Measurements from ENCODE around the gene CACTIN. TPM values are rescaled to one million over a fixed set of nuclear protein-coding genes. Genes with fewer than 3 reads are reported as not detected.

Gene CACTIN
- total RNA-seq, 1 experiment from 2014 or later, result 33.2 TPM

DNA sequence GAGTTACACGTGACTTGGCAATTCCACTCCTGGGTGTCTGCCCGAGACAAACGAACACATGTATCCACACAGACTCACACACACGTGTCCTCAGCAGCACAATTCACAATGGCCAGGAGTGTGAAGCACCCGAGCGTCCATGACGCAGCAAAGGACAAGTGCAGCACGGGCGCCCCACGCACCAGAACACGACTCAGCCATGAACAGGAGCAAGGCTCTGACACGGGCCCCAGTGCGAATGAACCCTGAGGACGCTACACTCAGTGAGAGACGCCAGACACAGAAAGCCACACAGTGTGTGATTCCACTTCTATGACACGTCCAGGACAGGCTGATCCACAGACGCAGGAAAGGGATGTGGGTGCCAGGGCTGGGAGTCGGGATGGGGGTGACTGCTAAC is 37.2 kb upstream of the CACTIN start:
- no peak for DNase-seq (ENCODE audit: low read depth, low spot score)
- Histone ChIP-seq H3K4me2 (ENCODE audit: low read length) (no peak overlapping the region), H3K27me3 (ENCODE audit: insufficient read depth, low read length) (no peaks in the 10 kb centered on the region), H2AFZ (ENCODE audit: low read depth, low read length, poor library complexity, severe bottlenecking) (no peak overlapping the region), H3K4me1 (ENCODE audit: control insufficient read depth in 1 of 2, insufficient read depth in 2 of 2, low read length in 2 of 2) (peaks cover 0 to 8% of the 10 kb centered on the region in 2 experiments; a peak in 1 of 4 replicates), H3K9me2 (ENCODE audit: insufficient read depth) (no peaks in the 10 kb centered on the region), H3K36me3 (ENCODE audit: control insufficient read depth in 1 of 2, insufficient read depth in 2 of 2, low read length in 2 of 2) (peaks cover 9% of the 10 kb centered on the region in 2 experiments; a peak in 3 of 4 replicates), H3K9ac (ENCODE audit: low read length) (no peak overlapping the region), H3K9me3 (ENCODE audit: control insufficient read depth in 1 of 2, insufficient read depth in 1 of 2, low read depth in 1 of 2, low read length in 2 of 2) (no peaks in the 10 kb centered on the region), H3K79me2 (ENCODE audit: insufficient read depth, low read length) (no peaks in the 10 kb centered on the region), H3K27ac (ENCODE audit: low read depth, low read length) (no peak overlapping the region), H4K20me1 (ENCODE audit: insufficient read depth) (no peaks in the 10 kb centered on the region), H3K4me3 (replicated peaks in 1 of 2; ENCODE audit: low read depth in 1 of 2, low read length in 2 of 2) (no peak overlapping the region)
- ATAC-seq, result no peak
- BruUV-seq (replicated peaks), result no TSS peak
- RAD21 ChIA-PET (ENCODE audit: low non-redundant PET in 1 of 2, low total read pairs in 2 of 2, uncharacterized antibody in 2 of 2, unreplicated experiment in 2 of 2), result no interaction called here
- POLR2A ChIA-PET, result no interaction called here
- intact Hi-C loops (cut with micrococcal nuclease), result no loop called here
- no peak for TF ChIP-seq TCF7L2 (IDR thresholded peaks at IDR 0.05; ENCODE audit: borderline replicate concordance, extremely low read depth, insufficient read depth, insufficient read length)
- CTCF ChIA-PET, result no interaction called here

DNA sequence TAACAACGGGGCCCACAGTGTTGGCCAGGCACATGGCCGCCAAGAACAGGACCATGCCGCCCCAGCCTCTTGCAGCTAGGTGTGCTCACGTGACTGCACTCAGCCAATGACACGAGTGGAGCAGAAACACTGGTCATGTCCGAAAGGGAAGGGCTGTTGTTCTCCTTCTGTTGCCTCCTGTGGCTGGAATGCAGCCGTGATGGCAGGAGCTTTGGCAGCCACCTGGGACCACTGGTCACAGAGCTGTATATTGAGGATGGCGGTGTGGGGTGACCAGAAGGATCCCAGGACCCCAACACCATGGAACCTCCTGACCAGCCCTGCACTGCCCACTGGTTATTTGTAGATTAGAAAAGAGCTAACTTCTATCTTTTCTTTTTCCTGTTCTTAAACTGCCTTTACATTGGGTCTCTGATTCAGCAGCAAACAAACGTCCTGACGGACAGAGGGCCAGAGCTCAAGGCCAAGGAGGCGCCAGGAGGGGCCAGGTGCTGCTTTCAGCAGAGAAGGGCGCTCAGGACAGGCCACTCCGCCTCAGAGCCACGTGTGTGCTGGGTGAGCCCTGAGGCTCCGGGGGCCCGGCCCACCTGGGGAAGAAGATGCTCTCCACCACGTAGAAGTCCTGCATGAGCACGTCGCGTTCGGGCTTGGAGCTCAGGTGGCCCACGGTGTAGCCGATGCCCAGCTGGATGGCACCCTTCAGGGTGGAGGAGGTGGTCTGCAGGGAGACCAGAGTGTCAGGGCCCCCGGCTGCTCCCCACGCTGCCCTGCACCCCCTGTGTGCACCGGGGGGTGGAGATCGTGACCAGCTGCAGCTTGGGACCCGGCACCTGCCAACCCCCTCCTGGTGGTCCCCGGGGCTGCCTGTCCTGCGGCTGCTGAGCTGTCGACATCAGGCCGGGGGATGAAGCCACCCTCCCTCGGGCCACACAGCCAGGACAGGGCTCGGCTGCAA is 35.0 kb upstream of the CACTIN start:
- Histone ChIP-seq H3K79me2 (ENCODE audit: insufficient read depth, low read length) (no peaks in the 10 kb centered on the region), H4K20me1 (ENCODE audit: insufficient read depth) (no peaks in the 10 kb centered on the region), H3K9me3 (ENCODE audit: control insufficient read depth in 1 of 2, insufficient read depth in 1 of 2, low read depth in 1 of 2, low read length in 2 of 2) (no peaks in the 10 kb centered on the region), H3K9ac (ENCODE audit: low read length) (no peak overlapping the region), H3K4me2 (ENCODE audit: low read length) (no peak overlapping the region), H3K9me2 (ENCODE audit: insufficient read depth) (no peaks in the 10 kb centered on the region), H3K36me3 (ENCODE audit: control insufficient read depth in 1 of 2, insufficient read depth in 2 of 2, low read length in 2 of 2) (peaks cover 9% of the 10 kb centered on the region in 2 experiments; a peak in 3 of 4 replicates), H3K4me1 (ENCODE audit: control insufficient read depth in 1 of 2, insufficient read depth in 2 of 2, low read length in 2 of 2) (peaks cover 0 to 14% of the 10 kb centered on the region in 2 experiments; a peak in 1 of 4 replicates), H3K27ac (ENCODE audit: low read depth, low read length) (no peak overlapping the region), H3K4me3 (replicated peaks in 1 of 2; ENCODE audit: low read depth in 1 of 2, low read length in 2 of 2) (no peak overlapping the region), H2AFZ (ENCODE audit: low read depth, low read length, poor library complexity, severe bottlenecking) (no peak overlapping the region), H3K27me3 (ENCODE audit: insufficient read depth, low read length) (no peaks in the 10 kb centered on the region)
- no peak for ATAC-seq
- RAD21 ChIA-PET (ENCODE audit: low non-redundant PET in 1 of 2, low total read pairs in 2 of 2, uncharacterized antibody in 2 of 2, unreplicated experiment in 2 of 2), result no interaction called here
- DNase-seq (ENCODE audit: low read depth, low spot score), result no peak
- intact Hi-C loops (cut with micrococcal nuclease), result no loop called here
- TF ChIP-seq ELF1 (IDR thresholded peaks at IDR 0.05; ENCODE audit: borderline replicate concordance, low read depth) (no peak), SIN3A (IDR thresholded peaks at IDR 0.05; ENCODE audit: low read depth) (no peak), POLR2AphosphoS5 (IDR thresholded peaks at IDR 0.05; ENCODE audit: low read depth, low read length) (no peak), TCF7L2 (IDR thresholded peaks at IDR 0.05; ENCODE audit: borderline replicate concordance, extremely low read depth, insufficient read depth, insufficient read length) (no peak), RAD21 (IDR thresholded peaks at IDR 0.05; ENCODE audit: low read depth) (no peak), ZFX (IDR thresholded peaks at IDR 0.05) (no peak), FOSL1 (IDR thresholded peaks at IDR 0.05; ENCODE audit: low read depth) (no peak), SRF (IDR thresholded peaks at IDR 0.05; ENCODE audit: low read depth) (no peak)
- TF ChIP-seq, protein P1, sequence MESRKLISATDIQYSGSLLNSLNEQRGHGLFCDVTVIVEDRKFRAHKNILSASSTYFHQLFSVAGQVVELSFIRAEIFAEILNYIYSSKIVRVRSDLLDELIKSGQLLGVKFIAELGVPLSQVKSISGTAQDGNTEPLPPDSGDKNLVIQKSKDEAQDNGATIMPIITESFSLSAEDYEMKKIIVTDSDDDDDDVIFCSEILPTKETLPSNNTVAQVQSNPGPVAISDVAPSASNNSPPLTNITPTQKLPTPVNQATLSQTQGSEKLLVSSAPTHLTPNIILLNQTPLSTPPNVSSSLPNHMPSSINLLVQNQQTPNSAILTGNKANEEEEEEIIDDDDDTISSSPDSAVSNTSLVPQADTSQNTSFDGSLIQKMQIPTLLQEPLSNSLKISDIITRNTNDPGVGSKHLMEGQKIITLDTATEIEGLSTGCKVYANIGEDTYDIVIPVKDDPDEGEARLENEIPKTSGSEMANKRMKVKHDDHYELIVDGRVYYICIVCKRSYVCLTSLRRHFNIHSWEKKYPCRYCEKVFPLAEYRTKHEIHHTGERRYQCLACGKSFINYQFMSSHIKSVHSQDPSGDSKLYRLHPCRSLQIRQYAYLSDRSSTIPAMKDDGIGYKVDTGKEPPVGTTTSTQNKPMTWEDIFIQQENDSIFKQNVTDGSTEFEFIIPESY (IDR thresholded peaks at IDR 0.05; ENCODE audit: extremely low read depth, insufficient replicate concordance, low read length), result no peak
- TF ChIP-seq, protein P2, sequence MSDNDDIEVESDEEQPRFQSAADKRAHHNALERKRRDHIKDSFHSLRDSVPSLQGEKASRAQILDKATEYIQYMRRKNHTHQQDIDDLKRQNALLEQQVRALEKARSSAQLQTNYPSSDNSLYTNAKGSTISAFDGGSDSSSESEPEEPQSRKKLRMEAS (IDR thresholded peaks at IDR 0.05), result no peak
- TF ChIP-seq, protein P3, sequence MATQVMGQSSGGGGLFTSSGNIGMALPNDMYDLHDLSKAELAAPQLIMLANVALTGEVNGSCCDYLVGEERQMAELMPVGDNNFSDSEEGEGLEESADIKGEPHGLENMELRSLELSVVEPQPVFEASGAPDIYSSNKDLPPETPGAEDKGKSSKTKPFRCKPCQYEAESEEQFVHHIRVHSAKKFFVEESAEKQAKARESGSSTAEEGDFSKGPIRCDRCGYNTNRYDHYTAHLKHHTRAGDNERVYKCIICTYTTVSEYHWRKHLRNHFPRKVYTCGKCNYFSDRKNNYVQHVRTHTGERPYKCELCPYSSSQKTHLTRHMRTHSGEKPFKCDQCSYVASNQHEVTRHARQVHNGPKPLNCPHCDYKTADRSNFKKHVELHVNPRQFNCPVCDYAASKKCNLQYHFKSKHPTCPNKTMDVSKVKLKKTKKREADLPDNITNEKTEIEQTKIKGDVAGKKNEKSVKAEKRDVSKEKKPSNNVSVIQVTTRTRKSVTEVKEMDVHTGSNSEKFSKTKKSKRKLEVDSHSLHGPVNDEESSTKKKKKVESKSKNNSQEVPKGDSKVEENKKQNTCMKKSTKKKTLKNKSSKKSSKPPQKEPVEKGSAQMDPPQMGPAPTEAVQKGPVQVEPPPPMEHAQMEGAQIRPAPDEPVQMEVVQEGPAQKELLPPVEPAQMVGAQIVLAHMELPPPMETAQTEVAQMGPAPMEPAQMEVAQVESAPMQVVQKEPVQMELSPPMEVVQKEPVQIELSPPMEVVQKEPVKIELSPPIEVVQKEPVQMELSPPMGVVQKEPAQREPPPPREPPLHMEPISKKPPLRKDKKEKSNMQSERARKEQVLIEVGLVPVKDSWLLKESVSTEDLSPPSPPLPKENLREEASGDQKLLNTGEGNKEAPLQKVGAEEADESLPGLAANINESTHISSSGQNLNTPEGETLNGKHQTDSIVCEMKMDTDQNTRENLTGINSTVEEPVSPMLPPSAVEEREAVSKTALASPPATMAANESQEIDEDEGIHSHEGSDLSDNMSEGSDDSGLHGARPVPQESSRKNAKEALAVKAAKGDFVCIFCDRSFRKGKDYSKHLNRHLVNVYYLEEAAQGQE (IDR thresholded peaks at IDR 0.05; ENCODE audit: low read depth), result no peak
- BruUV-seq (replicated peaks), result no TSS peak
- POLR2A ChIA-PET, result no interaction called here
- CTCF ChIA-PET, result no interaction called here
